GM03348 (cell line): ENCODE measurements around the gene THSD7A.

Experiments used
- DNase-seq: peaks from one replicate; pipeline ENCODE4 v3.0.0; 2012; ENCODE audit warnings: low spot score

The THSD7A gene, protein sequence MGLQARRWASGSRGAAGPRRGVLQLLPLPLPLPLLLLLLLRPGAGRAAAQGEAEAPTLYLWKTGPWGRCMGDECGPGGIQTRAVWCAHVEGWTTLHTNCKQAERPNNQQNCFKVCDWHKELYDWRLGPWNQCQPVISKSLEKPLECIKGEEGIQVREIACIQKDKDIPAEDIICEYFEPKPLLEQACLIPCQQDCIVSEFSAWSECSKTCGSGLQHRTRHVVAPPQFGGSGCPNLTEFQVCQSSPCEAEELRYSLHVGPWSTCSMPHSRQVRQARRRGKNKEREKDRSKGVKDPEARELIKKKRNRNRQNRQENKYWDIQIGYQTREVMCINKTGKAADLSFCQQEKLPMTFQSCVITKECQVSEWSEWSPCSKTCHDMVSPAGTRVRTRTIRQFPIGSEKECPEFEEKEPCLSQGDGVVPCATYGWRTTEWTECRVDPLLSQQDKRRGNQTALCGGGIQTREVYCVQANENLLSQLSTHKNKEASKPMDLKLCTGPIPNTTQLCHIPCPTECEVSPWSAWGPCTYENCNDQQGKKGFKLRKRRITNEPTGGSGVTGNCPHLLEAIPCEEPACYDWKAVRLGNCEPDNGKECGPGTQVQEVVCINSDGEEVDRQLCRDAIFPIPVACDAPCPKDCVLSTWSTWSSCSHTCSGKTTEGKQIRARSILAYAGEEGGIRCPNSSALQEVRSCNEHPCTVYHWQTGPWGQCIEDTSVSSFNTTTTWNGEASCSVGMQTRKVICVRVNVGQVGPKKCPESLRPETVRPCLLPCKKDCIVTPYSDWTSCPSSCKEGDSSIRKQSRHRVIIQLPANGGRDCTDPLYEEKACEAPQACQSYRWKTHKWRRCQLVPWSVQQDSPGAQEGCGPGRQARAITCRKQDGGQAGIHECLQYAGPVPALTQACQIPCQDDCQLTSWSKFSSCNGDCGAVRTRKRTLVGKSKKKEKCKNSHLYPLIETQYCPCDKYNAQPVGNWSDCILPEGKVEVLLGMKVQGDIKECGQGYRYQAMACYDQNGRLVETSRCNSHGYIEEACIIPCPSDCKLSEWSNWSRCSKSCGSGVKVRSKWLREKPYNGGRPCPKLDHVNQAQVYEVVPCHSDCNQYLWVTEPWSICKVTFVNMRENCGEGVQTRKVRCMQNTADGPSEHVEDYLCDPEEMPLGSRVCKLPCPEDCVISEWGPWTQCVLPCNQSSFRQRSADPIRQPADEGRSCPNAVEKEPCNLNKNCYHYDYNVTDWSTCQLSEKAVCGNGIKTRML (N-terminal part only)

DNA sequence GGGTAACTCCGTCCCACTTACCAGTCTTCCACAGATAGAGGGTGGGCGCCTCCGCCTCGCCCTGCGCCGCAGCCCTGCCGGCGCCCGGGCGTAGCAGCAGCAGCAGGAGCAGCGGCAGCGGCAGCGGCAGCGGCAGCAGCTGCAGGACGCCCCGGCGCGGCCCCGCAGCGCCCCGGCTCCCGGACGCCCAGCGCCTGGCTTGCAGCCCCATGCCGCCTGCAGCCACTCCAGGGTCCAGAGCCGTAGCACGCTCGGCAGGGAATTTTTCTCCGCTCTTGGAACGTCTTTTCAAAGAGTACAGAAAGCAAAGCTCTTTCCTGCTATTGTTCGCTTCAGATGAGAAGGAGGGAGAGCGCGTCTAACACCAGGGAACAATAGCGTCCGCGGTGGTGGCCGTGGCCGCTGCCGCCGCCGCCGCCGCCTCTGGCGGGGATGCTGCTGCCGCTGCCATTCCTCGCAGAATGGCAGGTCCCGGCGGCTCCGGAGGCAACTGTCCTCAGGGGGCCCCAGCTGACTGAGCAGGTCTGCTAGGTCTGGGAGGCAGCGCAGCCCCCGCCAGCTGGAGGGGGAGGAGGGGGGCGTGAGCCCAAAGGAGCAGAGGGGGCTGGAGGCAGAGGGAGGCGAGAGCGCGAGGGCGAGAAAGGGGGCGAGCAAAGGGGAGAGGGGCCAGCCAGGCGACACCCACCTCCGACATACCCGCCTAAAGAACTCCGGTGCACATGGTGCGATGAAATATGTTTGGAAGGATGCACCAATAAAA is at the start of gene THSD7A:
TSS of gene THSD7A (minus strand) at position 463 of the 760 bp plus-strand sequence. CDS start at position 211, 252 bp downstream.
- peak; percentile 80 for DNase-seq

DNA sequence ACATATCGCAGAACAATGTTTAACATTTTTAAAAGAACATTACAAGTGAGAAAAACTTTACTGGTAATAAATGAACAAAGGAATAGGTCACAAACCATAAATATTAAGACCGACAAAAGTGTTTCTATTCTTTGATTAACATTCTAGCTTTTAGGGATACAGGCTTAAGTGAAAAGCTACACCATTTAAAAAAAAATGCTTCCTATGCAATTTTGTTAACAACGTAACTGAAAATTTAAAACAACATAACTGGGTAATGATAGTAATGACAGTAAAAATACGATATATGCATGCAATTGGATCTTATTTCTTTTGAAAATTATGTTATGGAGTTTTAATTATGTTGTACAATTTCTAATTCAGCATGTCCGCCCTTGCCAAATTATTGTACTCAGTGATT is 49.7 kb upstream of the THSD7A start:
- no peak for DNase-seq

DNA sequence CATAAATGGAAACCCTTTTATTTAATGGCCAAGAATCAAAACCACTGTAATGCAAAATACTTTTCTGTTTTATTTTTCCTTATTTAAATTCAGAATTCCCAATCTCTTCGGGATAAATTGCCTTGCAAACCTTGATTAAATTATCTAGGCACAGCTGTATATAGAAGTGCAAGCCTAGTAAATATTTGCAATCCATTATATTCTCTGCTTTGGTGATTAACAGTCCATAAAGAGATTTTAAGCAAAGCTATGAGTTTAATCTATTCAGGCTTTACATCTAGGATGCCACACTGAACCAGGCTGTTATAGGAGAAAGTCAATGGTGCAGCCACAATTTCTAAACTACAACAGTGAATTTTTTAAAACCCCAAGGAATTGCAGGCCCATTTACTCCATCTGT is 43.6 kb upstream of the THSD7A start:
- DNase-seq, result no peak

DNA sequence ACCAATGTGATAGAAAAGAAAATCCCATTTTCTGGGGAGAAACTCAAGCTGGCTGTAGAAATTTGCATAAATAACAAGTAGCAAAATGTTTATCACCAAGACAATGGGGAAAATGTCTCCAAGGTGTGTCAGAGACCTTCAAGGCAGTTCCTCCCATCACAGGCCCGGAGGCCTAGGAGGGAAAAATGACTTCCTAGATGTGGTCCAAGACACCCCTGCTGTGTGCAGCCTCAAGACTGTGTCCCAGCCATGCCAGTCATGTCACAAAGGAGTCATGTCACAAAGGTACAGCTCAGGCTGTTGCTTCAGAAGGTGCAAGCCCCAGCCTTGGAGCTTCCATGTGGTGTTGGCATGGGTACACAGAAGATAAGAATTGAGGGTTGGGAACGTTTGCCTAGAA is 33.7 kb upstream of the THSD7A start:
- DNase-seq, result no peak

DNA sequence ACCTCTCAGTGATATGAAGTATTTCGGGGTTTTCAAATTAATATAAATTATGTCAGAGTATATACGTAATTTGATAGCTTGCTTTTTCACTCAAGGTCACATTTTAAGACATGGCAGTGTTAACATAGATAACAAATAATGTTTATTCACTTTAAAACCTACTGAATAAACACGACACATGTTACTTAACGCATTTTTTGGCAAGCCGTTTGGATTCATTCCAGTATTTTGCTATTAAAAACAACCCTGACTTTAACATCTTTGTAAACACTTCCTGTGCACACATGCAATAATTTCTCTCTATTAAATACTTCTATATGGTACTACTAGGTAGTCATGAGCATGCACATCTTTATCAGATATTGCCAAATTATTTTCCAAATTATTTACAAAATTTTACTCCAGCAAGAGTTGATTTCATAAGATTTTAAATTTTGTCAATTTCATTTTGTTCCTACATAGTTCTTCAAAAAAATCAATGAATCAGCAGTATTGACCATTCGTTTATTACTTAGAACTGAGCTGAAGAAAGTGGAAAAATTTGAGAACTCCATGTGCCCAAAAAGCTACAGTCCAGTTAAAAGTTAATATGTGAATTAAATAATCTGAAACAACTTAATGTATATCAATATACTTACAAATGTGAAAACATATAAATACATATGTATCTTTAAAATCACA is 26.8 kb upstream of the THSD7A start:
- DNase-seq, result no peak

DNA sequence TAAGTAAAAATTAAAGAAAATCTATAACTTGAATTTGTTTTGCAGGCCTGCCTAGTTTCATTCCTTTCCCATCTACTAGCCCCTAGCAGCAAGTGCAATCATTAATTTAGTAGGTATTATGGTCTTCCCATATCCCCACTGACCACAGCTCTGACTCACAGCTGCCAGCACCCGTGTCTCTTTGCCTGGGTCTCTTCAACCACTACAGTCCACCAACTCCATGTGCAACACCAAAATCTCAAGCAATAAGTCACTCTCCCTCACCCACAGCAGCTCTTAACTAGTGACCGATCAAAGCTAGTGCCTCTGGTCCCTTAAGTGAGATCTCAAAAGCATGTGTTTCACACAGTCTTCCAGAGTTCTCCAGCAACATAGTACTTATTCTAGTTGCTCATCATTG is 26.0 kb upstream of the THSD7A start:
- DNase-seq, result no peak

DNA sequence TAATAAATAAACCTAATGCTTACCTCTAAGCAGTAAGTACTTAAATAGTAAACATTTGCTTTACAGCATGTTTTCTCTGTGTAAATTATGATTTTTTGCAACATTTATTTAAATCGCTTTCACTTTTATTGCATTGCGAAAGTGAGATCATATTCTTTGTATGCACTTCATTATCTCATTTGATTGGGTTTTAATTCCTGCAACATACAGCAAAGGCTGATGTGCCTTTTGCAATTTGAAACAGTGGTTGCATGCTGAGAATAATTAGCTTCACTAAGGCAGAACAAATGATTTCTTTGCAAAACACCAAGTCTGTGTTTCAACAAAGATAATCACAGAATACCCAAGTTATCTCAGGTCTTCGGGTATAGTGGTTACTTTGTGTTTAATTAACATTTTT is 16.3 kb upstream of the THSD7A start:
- DNase-seq, result no peak

DNA sequence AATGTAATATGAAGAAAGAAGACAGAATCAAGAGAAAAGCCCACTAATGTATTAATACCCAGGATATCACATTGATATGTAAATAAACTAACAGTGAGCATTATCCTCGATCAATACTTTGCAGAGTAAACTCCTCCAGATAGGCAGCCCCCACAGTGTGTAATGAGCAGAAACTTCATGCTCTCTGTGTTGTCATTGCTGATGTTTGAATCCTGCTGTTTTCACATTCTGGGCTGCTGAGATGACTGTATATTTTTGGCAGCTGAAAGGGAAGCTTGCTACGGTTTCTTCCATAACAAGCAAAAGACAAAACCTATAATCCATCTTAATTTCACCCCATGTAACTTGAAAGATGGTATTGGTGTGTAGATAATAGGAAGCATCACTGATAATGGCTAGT is 15.3 kb upstream of the THSD7A start:
- DNase-seq, result no peak

DNA sequence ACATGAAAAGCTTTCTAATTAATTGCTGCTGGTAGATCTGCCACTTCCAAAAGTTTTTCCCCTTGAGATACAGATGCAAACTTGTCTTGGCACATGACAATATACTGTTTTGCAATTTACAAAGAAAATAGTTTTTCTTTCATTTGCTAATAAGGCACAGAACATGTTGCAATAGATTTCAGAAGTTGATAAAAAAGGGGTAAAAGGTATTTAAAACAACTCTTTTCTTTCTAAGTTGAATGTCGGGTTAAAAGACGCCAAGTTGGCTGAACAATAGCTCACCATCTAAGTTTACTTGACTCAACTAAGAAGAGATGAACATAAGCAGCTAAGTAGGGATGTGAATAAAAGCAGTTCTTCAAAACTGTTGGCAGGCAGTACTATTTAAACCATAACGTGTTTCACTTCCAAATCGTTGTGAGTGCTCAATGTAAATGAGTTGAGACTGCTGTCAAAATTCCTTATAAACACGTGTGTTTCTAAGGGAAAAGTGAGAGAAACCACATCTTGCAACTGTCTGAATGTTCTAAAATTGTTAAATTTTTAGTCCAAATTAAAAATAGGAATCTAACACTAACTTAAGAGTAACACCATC is 14.5 kb upstream of the THSD7A start:
- no peak for DNase-seq

DNA sequence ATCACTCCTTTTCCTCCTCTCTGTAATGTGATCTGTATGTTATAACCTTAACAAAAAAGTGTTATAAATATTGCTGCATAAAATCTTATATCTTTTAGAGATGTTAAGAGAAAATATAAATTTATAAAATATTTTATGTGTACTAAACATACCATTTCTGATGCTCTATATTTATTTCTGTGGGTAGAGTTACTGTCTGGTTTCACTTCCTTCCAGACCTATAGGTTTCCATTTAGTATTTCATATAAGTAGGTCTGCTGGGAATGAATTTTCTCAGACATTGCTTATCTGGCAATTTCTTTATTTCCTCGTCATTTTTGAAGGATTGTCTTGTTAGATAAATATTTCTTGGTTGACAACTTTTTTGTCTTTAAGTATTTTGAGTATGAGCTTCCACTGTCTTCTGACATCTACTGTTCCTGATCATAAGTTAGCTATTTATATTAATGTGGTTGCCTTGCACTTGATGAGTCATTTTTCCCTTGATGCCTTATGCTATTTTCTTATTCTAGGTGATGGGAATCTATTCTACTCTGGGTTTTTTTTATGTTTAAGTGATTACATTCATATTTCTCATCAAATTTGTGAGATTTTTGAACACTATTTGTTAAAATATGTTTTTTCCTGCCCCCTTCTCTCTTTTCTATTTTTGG is 11.2 kb upstream of the THSD7A start:
- no peak for DNase-seq

DNA sequence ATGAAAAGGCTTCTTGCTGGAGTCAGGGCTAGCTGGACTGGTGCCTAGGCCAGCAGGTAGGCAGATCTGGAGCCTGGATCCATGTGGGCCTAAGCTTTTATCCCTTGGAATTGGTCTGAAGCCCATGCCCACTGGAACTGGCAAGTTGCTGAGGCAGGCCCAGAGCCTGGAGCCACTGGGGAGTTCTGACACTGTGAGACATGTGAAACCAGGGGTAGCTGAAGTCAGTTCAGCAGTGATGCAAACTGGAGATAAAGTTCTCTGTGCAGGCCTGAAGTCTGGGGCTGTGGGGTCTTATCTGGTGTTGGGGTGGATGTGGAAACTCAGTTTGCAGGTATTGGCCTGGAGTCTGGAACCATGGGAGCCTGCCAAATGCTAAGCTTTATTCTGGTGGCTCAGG is 9.7 kb upstream of the THSD7A start:
- no peak for DNase-seq

DNA sequence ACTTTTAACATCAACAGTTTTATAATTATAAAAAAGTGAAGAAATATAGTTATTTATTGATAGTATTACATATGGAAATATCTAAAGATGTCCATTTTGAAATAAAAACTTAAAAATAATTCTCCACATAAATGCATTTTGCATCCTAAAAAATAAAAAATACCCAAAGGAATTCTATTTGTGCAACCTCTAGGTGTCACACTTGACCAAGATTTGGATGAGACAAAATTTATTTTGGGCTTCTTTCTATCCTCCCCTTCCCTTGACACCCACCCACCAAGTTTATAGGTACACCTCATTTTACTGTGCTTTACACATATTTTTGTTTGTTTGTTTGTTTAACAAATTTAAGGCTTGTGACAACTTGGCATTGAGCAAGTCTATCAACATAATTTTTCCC is 3.3 kb upstream of the THSD7A start:
- DNase-seq, result peak; percentile 7

DNA sequence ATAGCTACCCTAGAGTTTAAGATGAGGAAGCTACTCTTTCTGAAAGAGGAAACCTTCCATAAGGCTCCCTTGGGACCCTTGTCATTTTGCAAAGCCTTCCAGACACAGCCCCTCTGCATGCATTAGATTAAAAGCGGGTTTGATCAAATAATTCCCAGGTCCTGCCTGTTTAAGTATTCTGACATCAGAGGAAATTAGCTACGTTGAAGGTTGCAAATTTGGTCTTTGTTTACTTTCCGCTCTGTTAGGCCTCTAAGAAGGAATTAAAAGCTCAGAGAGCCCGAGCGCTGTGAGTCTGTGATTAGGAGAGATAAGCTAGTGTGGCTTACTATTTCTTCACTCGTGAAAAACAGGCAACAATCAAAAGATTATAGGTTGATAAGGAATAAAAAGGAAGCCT is 1.4 kb upstream of the THSD7A start:
- DNase-seq, result no peak

DNA sequence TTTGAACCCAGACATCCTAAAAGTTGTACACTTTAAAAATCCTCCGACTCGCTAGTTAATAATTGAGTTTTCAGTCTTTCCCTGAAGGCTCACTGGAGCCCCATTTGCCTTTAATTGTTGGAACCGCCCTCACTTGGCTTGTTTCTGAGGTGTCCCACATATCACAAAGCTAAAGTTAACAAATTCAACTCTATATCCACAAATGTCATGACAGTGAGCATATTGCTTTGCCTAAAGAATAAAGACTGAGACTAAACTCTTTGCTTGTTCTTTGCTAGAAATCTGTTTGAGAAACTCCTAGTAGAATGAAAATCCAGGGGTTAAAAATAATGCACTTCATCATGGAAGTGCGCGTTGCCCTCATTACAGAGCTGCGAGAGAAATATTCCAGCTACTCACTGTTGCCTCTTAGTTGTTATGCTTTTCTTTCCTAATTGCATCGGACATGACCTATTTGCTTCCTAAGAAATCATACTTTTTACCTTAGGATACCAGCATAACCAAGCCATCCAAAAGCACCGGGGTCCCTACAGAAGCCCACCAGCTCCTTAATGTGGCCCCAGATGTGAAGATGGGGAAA is 752 bp downstream of the THSD7A start:
- no peak for DNase-seq

DNA sequence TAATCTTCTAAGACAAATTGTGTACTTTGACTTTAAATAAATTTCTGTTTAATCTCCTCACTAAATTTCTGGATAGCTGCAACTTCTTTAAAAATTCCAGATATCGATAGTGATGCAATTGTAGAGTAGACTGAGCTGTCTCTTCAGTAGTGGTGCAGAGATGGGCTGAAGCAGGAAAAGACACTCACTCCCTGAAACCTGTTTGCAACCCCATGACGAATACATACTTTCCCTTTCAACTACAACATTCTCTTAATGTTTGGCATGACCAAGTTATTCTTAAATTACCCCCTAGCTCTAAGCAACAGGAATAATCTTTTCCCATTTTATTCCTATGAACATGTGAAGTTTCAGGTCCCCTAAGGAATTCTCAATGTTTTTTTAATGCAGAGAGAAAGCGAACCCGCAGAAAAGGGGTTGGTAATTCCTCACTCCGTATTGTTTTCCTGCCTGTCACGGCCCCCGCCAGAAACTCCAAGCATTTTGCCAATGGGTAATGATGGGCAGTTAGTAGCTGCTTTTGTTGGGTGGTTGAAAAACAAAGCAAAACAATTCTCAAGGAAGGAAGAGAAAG is 1.3 kb downstream of the THSD7A start:
- peak; percentile 16 for DNase-seq

DNA sequence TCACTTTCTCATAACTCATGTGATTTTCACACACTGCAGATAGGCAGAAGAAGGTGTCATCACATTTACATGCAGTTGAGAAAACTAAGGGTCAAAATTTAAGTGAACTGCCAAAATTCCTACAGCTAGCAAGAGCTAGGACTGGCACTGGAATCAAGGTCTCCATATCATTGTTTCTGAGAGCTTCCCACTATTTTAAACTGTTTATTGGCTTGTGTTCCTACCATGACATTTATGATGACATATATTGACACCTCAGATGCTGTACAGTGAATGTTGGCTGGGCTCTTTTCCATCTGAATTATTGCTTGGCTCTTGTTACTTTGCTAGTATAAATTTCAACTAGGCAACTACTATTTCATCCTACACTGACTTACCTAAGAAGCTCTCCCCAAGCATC is 2.0 kb downstream of the THSD7A start:
- DNase-seq, result no peak

DNA sequence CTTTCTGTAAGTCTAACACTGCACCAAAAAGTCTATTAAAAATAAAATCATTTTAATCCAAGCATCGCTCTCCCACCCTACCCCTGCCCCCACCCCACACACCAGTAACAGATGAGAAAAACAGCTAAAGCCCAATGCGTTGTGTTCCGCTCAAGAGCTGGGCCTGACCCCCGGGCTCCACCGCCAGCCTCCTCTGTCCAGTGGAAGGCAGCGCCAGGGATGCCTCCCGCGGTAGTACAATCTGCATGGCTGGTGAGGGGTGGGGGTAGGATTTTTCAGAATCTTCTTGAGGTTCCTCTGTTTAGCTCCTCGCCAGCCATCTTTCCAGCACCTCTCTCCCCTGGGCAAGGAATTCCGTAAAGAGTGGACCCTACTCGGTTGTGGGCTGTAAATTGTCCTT is 12.1 kb downstream of the THSD7A start:
- DNase-seq, result no peak

DNA sequence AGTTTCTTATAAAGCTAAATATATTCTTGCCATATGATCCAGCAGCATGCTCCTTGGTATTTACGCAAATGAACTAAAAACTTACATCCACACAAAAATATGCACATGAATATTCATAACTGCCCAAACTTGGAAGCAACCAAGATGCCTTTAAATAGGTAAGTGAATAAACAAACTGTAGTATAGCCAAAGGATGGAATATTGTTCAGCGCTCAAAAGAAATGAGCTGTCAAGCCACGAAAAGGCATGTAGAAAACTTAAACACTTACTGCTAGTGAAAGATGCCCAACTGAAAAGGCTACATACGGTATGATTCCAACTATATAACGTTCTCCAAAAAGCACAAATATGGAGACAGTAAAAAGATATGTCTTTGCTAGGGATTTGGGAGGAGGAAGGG is 12.7 kb downstream of the THSD7A start:
- DNase-seq, result no peak

DNA sequence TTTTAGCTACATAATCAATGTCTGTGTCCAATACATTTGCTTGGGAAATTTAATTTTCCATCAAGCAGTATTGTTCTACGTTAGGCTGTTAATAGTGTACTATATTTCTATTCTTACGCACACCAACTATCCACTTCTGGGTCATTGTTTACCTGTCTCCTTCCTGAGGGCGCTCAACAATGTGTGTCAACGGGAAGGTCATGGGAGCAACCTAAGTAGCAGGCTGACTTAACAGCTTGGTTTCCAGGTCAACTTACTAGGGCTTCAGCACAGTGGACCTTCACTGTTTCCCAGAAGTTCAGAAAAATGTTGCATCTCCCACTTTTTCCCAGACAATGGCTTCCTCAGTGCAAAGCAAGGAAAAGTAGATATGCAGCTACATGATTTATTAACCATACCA is 13.7 kb downstream of the THSD7A start:
- DNase-seq, result no peak
